ENCODE data around the gene CLMN.
"Not testable (repeated sequence)": the region's sequence is repeated elsewhere in the genome, so short reads cannot be mapped to it uniquely, and the experiment has no call there.

The CLMN gene

DNA sequence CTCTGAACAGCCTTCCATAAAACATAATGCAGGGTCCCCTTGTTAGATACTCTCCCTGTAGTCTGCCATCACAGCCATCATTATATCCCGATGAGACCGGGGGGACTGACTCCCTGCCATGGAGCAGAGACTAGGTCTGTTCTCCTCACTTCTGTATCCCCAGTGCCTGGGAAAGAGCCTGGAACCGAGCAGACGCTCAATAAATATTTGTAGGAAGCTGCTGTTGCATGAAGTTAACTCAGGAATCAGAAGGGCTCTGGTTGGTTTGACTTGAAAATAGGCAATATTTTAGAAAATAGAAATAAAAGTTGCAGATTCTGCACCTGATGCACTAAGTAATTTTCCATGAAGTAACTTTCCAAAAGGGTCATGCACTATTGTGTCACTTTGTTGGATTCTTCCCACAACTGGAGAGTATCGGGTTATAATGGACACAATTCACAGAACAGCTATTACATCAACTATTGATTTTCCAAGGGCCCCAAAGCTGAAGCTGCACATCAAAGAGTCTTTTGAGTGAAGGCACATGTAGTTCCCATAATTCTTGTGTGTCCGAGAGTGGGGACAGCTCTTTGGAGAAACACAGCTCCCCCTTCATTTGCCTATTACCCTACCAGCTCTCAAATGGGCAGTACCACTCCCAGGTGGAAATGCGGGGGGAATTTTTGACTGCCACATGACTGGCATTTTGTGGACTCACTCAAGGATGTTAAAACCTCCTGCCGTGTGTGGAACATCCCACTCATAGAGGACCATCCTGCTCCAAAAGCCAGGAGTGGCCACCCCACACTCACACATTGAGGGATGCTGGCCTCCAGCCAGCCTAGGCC lies 18.8 kb downstream of the CLMN start:
- no peak for DNase-seq

GRCh38 chr14:95300002-95300696 lies 19.6 kb downstream of the CLMN start:
- DNase-seq, result no peak

- DNase-seq, result no peak
Measured at GRCh38 chr14:95299271-95299670, 20.4 kb downstream of the CLMN start.

GRCh38 chr14:95297832-95298231 lies 21.9 kb downstream of the CLMN start:
- DNase-seq, result no peak

- DNase-seq, result no peak
Measured at GRCh38 chr14:95296966-95297365, 22.7 kb downstream of the CLMN start.

- DNase-seq, result no peak
Measured at GRCh38 chr14:95295600-95296376, 23.9 kb downstream of the CLMN start.

- DNase-seq, result no peak
Measured at GRCh38 chr14:95294834-95295599, 24.7 kb downstream of the CLMN start.

- DNase-seq, result no peak
Measured at GRCh38 chr14:95294320-95294719, 25.4 kb downstream of the CLMN start.

GRCh38 chr14:95293449-95293848 lies 26.3 kb downstream of the CLMN start:
- DNase-seq, result no peak

DNA sequence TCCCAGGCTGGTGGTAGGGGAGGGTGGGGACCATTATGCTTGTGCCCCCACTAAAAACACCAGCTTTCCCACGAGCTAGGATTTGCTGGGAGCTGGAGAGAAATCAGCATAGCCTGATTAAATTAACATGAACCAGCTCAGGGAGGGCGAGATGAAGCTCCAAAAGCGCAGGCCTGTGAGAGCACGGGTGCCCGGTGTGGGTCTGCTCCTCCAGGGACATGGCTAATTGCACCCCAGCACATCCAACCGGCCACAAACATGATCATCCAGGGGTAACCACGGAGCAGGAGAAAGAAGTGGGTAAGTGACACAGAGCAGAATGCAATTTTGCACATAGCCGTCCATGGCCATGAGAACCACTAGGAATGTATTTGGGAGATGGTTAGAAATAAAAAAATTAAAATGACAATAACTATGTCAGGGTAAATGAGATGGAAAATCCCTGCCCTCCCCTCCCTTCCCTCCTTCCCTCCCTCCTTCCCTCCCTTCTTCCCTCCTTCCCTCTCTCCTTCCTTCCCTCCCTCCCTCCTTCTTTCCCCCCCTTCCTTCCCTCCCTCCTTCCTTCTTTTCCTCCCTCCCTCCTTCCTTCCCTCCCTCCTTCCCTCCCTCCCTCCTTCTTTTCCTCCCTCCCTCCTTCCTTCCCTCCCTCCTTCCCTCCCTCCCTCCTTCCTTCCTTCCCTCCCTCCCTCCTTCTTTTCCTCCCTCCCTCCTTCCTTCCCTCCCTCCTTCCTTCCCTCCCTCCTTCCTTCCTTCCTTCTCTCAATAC lies 26.9 kb downstream of the CLMN start:
- DNase-seq, result no peak

DNA sequence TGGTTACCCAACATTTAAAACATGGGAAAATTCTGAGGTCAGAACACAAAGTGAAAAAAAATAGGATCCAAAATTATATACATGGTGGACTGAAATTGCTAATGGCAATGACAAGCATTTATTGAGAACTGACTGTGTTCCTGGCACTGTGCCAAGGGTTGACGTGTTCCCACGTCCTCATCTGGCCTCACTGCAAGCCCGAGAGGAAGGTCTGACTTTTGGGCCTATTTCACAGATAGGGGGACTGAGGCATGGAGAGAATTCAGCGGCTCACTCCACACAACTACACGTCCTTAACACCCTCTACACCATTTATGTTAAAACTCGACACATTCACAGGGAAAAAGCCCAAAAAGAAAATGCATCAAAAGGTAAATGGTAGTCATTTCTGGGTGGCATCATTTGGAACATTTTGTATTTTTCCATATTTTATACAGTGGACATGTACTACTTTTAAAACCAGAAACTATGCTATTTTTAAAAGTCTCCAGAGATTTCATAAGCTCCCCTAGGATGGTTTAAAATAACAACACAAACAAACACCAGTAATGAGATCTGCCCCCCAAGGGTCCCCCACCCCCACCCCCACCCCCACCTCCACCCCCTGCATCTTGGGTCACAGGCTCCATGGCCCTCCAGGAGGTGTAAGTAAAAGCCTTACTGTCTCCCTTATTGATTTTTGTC lies 27.7 kb downstream of the CLMN start:
- DNase-seq, result peak; percentile 57

DNA sequence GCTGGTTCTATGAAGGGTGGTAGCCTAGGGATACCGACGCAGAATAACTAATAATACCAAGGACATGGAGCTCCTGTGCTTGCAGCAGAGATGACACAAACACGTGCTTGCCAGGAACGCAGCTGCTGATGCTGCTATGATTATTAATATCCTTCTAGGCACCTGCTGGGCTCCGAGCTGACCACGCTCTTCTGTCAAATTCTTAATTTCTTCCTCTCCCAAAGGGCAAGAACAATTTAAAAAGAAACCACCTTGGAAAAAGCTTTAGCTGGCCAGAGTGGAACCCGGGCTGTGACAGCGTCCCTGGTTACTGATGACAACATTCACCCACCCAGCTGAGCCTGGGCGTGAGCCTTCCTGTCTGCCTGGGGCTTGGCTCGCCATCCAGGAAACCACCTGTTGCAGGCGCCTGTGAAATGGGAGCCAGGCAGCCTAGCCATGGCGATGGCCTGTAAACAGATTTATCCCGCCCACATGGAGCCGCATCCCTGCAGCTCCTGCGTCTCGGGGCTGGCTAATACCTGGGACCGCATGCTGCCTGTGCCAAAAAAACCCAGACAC lies 28.8 kb downstream of the CLMN start:
- no peak for DNase-seq

GRCh38 chr14:95290021-95290420 lies 29.7 kb downstream of the CLMN start:
- DNase-seq, result no peak

DNA sequence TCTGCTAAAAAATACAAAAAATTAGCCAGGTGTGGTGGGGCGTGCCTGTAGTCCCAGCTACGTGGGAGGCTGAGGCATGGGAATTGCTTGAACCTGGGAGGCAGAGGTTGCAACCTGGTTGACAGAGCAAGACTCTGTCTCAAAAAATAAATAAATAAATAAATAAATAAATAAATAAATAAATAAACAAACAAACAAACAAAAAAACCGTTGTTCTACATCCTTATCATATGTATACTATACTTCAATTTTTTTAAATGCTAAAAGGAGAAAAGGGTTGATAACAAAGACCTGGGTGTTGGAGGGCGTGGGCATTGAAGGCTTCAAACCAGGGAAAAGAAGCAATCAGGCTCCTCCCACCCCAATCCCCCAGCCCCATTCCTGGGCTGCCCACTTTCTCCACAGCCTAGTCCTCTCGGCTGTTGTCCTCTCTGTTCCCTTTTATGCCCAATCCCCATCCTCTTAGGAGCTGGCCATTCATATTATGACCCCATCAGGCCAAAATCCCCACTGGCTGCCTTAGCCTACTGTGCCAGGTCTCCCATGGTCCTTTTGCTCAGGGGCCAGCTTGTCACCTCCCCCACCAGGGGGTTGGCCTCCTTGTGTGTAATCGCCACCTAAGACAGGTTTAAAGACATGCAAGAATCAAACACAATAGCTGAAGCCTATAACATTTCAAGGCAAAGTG lies 30.2 kb downstream of the CLMN start:
- no peak for DNase-seq

DNA sequence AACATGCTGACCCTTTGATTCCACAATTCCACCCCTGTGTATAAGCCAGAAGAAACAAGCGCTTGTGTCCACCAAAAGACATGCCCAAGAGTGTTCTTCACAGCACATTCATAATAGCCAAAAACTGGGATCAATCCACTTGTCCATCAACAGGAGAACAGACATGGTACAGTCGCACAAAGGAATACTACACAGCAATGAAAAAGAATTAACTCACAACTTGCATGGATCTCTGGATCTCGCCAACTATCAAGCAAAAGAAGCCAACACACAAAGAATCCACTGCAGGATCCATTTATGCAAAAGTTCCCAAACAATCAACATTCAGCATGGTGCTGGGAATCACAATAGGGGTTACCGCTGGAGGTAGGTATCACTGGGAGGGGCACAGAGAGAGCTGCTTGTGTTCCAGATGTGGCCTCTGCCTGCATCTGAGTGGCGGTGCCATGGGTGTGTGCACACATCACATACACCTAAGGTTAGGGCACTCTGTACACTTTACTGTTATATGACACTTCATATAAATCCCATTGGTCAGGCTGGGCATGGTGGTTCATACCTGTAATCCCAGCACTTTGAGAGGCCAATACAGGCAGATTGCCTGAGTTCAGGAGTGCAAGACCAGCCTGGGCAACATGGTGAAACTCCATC lies 30.9 kb downstream of the CLMN start:
- no peak for DNase-seq

GRCh38 chr14:95287176-95287754 lies 32.4 kb downstream of the CLMN start:
- DNase-seq, result no peak

DNA sequence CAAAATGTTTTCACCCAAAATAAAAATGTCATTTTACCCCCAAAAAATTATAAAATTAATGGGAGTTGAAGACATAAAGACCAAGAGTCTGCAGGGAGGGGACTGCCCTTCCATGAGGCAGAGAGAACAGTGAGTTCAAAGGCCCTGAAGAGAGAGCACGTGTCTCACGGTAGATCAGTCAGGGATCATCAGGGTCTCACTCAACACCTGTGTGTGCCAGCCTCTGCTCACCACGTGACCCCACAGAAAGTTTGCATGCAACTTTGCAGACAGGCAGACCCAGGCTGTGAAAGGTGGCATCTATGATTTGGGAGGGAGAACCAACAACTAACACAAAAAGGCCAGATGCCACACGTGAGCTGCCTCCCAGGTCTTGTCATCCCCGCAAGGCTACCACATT lies 33.1 kb downstream of the CLMN start:
- DNase-seq, result no peak

DNA sequence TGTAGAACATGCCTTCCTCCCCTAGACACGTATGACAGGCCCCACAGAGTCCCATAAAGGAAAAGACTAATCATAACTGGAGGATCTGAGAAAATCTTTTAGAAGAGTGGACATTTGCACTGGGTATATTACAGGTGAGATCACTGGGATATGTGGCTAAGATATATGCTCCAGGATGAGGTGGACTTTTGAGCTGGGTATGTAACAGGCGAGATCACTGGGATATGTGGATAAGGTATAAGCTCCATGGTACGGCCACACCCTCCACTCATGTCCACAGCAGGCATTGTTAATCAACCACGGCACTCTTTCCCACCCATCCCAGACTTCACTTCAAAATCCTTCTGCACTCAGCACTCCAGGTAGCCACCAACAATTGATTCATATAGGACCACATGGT lies 34.1 kb downstream of the CLMN start:
- DNase-seq, result no peak

DNA sequence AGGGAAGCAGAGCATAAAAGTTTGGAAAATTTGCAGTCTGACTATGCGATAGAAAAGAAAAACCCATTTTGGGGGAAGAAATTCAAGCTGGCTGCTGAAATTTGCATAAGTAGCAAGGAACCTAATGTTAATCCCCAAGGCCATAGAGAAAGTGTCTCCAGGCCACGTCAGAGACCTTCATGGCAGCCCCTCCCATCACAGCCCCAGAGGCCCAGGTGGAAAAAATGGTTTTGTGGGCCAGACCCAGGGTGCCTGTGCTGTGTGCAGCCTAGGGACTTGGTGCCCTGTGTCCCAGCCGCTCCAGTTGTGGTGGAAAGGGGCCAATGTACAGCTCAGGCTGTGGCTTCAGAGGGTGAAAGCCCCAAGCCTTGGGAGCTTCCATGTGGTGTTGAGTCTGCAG lies 35.9 kb downstream of the CLMN start:
- not testable (repeated sequence) for DNase-seq

DNA sequence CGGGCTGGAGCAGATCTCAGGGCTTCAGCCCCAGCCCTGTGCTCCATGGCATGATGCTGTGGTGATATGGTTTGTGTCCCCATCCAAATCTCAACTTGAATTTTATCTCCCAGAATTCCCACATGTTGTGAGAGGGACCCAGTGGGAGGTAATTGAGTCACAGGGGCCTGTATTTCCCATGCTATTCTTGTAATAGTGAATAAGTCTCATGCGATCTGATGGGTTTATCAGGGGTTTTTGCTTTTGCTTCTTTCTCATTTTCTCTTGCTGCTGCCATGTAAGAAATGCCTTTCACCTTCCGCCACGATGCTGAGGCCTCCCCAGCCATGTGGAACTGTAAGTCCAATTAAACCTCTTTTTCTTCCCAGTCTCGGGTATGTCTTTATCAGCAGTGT lies 36.7 kb downstream of the CLMN start:
- not testable (repeated sequence) for DNase-seq
